Left renal cortex interstitium (tissue), 4 donors: ENCODE measurements around the gene NAP1L2. TPM values are rescaled to one million over a fixed set of nuclear protein-coding genes. Genes with fewer than 3 reads are reported as not detected.
"Not testable (repeated sequence)": the region's sequence is repeated elsewhere in the genome, so short reads cannot be mapped to it uniquely, and the experiment has no call there.

Experiments used
- DNase-seq, 4 donors: peaks; one replicate each; pipeline ENCODE4 v3.0.0-alpha.2; 2013; ENCODE audit warnings: low read depth in 4 of 4, low spot score in 2 of 4, missing footprints in 1 of 4
- polyA plus RNA-seq, 4 donors: library from polyadenylated mRNA; unstranded; fragments of 120-200 nt; gene quantifications; one replicate each; pipeline ENCODE4 v1.2.1, GENCODE V29; 2013; ENCODE audit not compliant: insufficient read length in 4 of 4

NAP1L2 gene
- 1 to 10 TPM; 1.8 to 4.0 (median 2.5) TPM for polyA plus RNA-seq

GRCh38 chrX:73214426-73215094, at the start of gene NAP1L2:
TSS of gene NAP1L2 (minus strand) at chrX:73214851. CDS start at chrX:73214492, 359 bp downstream.
- peak in 2 of 4 donors; percentile 2 to 8 for DNase-seq

GRCh38 chrX:73262991-73263390, 48.3 kb upstream of the NAP1L2 start:
- no peak for DNase-seq

GRCh38 chrX:73239242-73239641, 24.6 kb upstream of the NAP1L2 start:
- DNase-seq, result no peak

GRCh38 chrX:73217621-73218020, 3.0 kb upstream of the NAP1L2 start:
- no peak for DNase-seq

GRCh38 chrX:73215246-73215645, 595 bp upstream of the NAP1L2 start:
- no peak for DNase-seq

- DNase-seq, result peak in 1 of 4 donors; percentile 4
Observed at GRCh38 chrX:73213734-73214425, 771 bp downstream of the NAP1L2 start.

GRCh38 chrX:73206366-73206765, 8.3 kb downstream of the NAP1L2 start:
- no peak for DNase-seq

- DNase-seq, result no peak
Observed at GRCh38 chrX:73182502-73183114, 32.0 kb downstream of the NAP1L2 start.

- not testable (repeated sequence) for DNase-seq
Observed at GRCh38 chrX:73168945-73169344, 45.7 kb downstream of the NAP1L2 start.

Other genes with a start within 250 kb of the NAP1L2 start
- under 1 TPM in 1 of 4 donors, not detected in 3; 0.13 TPM for gene PABPC1L2B, start 211.9 kb downstream of the NAP1L2 start, polyA plus RNA-seq
- gene PABPC1L2A, start 135.3 kb downstream of the NAP1L2 start, polyA plus RNA-seq, result not detected
- not detected for gene CDX4, start 232.2 kb upstream of the NAP1L2 start, polyA plus RNA-seq